GM18505 (cell line): ENCODE measurements around the gene ARHGAP22.

Experiments used
- ATAC-seq: cut with Tn5 transposase; IDR thresholded peaks from one replicate; pipeline ENCODE4 v1.9.1; 2021; ENCODE audit not compliant: unreplicated experiment
- POLR2A ChIP-seq: IDR thresholded peaks from 4 replicates; pipeline ENCODE4 v1.6.1; 2011; ENCODE audit warnings: borderline replicate concordance; ENCODE audit not compliant: insufficient read depth, insufficient read length; ENCODE audit errors: extremely low read depth

The ARHGAP22 gene

DNA sequence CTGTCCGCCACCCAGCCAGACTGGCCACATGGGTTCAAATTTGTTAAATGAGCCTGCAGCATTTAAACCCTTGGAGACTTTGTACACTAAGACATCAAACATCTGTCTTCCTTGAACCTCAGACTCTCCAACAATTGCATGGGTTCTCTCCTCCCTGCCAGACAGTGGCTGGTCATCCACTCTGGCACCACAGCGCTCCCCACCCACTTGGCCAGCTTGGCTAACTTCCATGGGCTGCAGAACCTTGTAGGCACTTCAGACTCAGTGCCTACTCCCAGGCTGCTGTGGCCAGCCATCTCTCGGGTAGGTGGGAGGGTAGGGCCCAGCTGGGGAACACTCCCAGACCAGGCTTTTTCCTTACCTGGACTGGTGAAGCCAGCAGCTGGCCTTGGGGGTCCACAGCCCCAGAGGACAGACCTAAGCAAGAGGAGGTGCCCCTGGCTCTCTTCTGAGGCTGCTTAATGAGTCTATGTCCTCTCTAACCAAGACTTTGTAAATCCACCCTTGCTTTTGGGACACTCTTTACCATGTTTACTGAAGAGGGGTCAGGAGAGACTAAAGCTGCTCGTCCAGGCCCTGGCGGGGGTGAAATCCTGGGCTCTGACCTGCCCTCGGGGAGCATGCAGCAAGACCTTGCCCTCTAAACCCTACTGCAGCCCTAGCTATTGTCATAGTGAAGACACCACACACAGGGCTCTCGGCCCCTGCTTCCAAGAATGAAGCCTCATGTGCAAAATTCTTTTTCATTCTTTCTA is 82.7 kb downstream of the ARHGAP22 start:
- TF ChIP-seq POLR2A: no peak
- no peak for ATAC-seq

DNA sequence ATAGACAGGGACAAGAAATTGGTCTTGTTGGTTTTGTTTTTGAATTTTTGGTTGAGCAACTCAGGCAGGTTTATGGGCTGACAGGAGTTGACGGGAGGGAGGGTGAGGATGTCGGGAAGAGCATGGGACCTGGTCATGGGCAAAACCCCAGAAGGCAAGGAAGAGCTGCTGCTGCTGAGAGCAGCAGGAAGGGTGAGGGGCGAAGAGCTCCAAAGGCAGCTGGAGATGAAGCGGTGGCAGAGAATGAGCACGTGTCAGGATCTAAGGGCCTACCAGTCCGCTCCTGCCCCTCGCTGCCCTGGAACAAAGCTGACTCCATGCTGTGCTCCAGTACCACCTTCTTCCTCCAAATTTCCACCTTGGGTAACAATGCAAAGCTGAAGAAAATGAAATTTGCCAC is 84.3 kb downstream of the ARHGAP22 start:
- no peak for ATAC-seq
- TF ChIP-seq POLR2A: no peak

DNA sequence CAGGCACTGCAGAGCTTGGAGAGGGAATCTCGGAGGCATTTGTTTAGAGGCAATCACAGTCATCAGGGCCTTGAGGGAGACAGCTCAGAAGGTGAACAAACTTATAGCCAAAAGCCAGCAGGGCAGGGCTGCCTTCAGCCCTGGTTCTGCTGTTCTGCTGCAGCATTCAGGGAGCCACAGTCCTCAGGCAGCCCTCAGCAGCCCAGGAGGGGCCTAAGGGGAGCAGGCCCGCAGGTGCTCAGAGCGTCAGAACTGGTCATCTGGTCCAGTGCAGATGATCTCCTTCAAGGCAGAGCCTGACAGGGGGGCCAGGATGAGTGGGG is 84.7 kb downstream of the ARHGAP22 start:
- no peak for TF ChIP-seq POLR2A
- no peak for ATAC-seq

DNA sequence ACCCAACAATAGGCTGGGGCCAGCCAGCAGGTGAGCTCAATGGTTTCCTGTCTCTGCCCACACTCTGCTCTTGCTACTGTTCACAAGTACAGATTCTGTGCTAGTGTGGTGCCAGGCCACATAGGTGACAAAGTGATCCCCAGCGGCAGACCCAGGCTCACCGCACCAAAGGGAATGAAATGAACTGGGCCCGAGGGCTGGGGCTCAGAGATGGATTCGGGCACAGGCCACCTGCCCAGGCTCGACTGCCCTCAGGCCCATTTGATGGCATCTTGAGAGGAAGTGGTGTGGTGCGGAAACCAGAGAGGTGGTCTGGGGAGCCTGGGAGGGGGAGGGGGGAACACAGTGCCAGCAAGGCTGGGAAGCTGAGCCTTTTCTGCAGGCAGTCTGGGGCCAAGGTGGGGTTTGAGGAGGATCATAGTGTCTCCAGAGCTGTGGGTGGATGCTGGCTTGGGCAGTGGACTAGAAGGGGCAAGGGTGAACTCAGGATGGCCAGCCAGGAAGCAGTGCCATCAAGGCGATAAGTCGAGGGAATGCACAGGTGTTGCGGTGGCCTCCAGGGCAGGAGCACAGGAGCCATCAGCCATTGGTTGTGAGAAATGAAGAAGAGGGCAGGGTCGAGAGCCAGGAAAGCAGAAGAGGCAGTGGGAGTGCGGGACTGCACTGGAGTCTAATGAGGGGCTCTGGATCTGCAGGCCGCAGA is 85.2 kb downstream of the ARHGAP22 start:
- ATAC-seq: no peak
- no peak for TF ChIP-seq POLR2A

DNA sequence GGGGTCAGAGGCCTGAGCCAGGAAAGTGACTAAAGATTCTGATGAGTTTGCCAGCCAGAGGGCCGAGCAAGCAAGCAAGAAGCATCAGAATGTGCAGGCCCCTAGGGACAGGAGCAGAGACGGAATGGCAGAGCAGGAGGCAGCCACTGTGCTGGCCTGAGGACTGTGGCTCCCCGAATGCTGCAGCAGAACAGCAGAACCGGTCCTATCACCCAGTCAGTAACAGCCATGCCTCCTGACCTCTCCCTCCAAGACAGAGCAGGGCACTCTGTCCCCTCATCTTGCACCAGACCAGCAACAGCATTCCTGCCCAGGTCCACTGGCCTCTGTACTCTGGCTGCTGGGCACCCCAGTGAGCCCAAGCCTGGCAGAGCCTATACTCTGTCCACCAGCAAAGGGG is 85.9 kb downstream of the ARHGAP22 start:
- no peak for TF ChIP-seq POLR2A
- no peak for ATAC-seq

DNA sequence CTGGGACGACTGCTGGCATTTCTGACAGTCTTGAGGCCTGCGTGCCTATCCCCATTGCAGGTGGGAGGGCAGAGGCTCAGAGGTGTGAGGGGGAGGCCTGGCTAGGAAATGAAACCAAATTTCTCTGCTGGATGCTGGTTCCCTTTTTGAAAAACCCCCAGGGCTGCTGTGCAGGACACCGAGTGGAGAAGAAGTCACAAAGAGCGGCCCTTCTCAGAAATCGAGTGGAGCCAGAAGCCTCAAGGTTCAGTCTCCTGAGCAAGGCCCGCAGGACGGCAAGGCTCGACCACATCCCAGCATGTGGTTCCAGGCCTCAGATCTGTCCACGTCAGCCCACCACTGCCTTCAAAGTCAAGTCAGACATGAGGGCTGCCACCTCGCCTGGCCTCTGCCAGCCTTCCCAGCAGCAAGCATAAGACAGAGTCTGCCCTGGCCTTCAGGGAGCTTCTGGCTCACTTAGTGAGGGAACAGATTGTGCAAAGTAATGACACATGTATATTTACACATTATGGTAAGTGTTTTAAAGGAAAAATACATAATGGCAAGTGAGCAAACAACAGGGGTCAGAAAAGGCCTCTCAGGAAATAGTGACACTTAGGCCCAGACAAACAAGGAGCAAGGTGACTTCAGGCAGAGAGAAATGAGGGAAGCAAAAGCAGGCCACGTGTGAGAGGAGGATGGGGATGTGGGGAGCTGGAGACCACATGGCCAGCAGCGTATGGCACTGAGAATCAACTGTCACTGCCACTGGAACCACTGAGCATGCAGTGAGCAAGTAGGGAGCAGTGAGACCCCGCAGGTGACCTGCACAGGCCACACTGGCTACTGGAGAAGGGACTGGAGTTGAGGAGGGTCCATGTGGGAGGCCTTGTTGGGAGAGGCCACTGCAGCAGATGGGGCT is 86.7 kb downstream of the ARHGAP22 start:
- ATAC-seq: no peak

DNA sequence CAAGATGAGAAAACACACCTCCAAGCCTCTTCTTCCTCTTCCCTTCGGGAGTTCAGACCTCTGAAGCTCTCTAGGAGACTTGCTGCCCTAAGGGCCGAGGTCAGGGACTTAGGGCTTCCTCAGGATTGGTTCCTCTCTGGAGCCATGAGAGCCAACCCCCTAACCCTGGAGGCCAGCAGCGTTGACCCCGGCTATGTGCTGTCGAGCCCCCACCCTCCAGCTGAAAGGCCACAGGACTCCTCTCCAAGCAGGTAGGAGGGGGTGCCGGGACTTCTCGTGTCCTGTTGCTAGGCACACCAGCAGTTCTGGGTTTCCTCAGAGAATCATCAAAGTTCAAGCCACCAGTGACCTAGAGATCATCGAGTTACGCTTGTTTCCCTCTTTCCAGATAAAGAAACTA is 87.4 kb downstream of the ARHGAP22 start:
- ATAC-seq: no peak
- TF ChIP-seq POLR2A: no peak

More for the DNA sequence above, 86.7 kb downstream of the ARHGAP22 start:
- TF ChIP-seq POLR2A: no peak

DNA sequence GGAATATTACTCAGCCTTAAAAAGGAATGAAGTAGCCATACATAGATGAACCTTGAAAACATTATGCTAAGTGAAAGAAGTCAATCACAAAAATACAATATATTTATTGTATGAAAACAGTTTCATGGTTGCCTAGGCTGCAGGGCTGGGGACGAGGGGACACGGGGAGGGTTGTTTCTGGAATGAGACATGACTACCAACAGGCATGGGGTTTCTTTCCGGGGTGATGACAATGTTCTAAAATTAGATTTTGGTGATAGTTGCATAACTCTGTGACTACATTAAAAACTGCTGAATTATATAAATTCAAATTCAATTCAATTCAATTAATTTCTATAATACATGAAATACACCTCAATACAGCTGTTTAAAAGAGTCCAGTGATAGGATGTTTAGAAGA is 88.0 kb downstream of the ARHGAP22 start:
- no peak for TF ChIP-seq POLR2A
- no peak for ATAC-seq

DNA sequence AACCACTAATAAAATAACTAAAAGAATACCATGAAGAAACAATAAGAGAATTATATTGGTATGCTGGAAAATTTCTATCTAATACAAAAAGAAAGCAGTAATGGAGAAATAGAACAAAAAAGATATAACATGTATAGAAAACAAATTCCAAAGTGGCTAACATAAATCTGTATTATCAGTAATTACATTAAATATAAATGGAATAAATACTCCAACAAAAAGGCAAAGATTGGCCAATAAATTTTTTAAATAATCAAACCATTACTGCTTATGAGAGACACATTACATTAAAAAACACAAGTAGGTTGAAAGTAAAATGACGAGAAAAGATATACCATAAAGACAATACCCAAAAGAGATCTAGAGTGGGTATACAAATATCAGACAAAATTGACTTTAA is 90.0 kb downstream of the ARHGAP22 start:
- ATAC-seq: no peak
- no peak for TF ChIP-seq POLR2A

DNA sequence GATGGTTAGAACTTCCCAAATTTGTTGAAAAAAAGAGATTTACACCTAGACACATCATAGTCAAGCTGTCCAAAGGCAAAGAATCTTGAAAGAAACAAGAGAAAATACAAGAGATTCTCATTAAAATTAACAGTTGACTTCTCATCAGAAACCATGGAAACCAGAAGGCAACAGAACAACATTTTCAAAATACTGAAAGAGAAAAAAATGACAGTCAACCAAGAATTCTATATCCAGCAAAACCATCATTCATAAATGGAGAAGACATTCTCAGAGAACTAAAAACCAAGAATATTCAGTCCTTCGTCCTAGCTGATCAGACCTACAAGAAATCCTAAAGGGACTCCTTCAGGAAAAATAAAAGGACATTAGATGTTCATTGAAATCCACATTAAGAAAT is 90.6 kb downstream of the ARHGAP22 start:
- TF ChIP-seq POLR2A: no peak

DNA sequence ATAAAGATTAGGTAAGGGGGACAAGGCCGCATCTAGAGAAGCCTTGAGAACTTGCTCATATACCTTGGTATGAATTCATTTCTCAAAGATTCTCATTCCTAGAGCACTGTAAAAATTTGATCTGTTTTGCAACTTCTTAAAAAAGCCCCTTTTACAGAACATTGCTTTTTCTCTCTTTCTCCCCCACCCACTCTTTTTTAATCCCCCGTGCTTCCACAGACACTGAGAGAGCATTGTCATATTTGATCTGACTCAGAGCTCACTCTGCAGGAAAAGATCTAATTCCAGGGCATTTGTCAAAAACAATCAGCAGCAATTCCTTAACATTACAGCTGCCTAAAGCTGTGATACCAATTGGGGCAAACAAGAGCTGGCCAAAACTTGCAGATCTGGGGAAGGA is 92.0 kb downstream of the ARHGAP22 start:
- no peak for ATAC-seq
- no peak for TF ChIP-seq POLR2A

More for the DNA sequence above, 90.6 kb downstream of the ARHGAP22 start:
- ATAC-seq: no peak

DNA sequence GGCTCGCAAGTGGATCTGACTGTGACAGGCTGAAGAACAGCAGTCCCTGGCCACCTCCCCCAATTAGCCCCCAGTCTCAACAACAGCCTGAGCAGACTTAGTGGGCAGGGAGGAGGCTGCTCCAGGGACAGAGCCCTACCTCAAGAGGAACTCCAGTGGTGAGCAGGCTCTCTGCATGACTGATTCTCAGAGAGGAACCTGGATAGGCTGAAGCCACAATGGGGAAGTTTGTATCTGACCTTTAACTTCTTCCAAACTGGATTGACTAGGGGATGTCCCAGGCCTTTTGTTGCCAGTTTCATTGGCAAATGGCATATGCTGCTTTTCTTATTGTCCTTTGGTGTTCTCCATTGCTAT is 93.0 kb downstream of the ARHGAP22 start:
- TF ChIP-seq POLR2A: no peak
- ATAC-seq: no peak

DNA sequence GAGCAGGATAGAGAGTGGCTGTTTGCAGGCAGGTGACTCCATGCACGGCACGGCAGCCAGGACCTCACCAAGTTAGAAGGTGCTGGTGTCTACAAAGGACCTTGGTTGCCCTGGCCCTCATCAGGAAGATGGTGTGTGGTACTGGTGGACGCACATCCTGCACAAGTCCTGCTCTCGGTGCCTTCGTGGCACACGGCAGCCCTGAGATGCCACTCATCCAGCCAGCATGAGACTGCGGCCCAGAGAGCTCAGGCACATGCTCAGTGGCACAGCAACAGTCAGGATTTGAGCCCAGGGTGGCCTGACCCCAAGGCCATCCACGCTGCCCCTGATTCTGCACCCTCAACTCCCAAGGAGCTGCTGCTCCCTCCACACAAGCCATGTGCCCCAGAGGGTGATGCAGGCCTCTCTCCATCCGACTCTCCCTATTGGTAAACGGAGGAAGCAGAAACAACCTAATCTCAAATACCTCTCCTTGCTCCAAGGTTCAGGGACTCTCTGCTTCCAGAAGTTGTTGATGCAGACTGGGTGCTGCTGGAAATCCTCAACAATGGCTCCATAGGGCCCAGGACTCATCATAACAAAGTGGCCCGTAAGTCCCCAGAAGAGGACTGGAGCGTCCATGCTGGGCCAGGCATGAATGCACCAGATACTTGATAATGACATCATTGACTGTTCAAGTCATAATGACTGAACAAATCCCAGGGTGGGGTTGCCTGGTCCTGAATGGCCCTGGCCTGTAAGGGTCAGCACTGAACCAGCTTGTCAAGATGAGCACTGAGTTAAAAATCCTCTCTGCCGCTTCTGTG is 93.6 kb downstream of the ARHGAP22 start:
- TF ChIP-seq POLR2A: no peak
- no peak for ATAC-seq
